ENCODE data around the gene SMIM24. TPM values are rescaled to one million over a fixed set of nuclear protein-coding genes. Genes with fewer than 3 reads are reported as not detected.

SMIM24 gene
- total and polyA plus RNA-seq, 9 of the 15 experiments (the other 6 are each of a cell fraction or from before 2014, with no cell fraction given) = 0.45 to 12.3 (median 1.4) TPM; not detected in 1

GRCh38 chr19:3519126-3519525, 38.8 kb upstream of the SMIM24 start:
- no TSS peak for BruUV-seq (replicated peaks)
- Histone ChIP-seq H2AFZ (ENCODE audit: low read depth, low read length) (no peak overlapping the region), H3K27ac (ENCODE audit: extremely low read depth, low read depth, low read length) (no peak overlapping the region), H4K20me1 (replicated peaks; ENCODE audit: control insufficient read depth, insufficient read depth, low read length) (peaks cover 23% of the 10 kb centered on the region), H3K79me2 (ENCODE audit: control insufficient read depth, insufficient read depth, low read length) (peaks cover 74% of the 10 kb centered on the region), H3K4me1 (replicated peaks in 1 of 2; ENCODE audit: control insufficient read depth in 2 of 2, insufficient read depth in 2 of 2, low read length in 2 of 2) (peaks cover 19 to 78% of the 10 kb centered on the region in 2 experiments), H3K9me1 (ENCODE audit: control insufficient read depth, insufficient read depth, low read length) (peaks cover 4% of the 10 kb centered on the region), H3K9ac (ENCODE audit: insufficient read depth in 1 of 2, low read depth in 2 of 2, low read length in 2 of 2) (peak overlapping the region in 1 of 2 experiments; percentile 88; a peak in 2 of 4 replicates), H3K4me3 (no peak overlapping the region), H3K9me3 (replicated peaks; ENCODE audit: control insufficient read depth, insufficient read depth, low read depth, low read length) (no peaks in the 10 kb centered on the region), H3K4me2 (ENCODE audit: insufficient read depth, low read length) (no peak overlapping the region), H3K36me3 (ENCODE audit: control insufficient read depth, insufficient read depth, low read length) (peaks cover 32% of the 10 kb centered on the region; the same call in 1 of the 3 replicates), H3K27me3 (ENCODE audit: control insufficient read depth in 2 of 2, insufficient read depth in 2 of 2, low read length in 2 of 2) (no peaks in the 10 kb centered on the region)
- WGBS (ENCODE audit: insufficient coverage, low coverage, missing lambda C conversion rate) = 83% methylated on average over 9 of the region's 18 CpGs
- in situ Hi-C loops (cut with MboI) (no loop called here), intact Hi-C loops (cut with micrococcal nuclease) (no loop called here)
- no peak for FAIRE-seq
- DNase-seq (ENCODE audit: extremely low read depth in 1 of 4, low spot score in 3 of 4) = no peak
- CTCF ChIA-PET (ENCODE audit: low intra/inter-chr PET ratio) = no interaction called here
- ATAC-seq = no peak
- POLR2A ChIA-PET = interaction anchor here (0.6 to 0.9 kb wide), 3 partner anchors 9 to 621 kb away, joined by 3 read pairs; no protein-coding TSS in a partner anchor
- TF ChIP-seq NFYB (IDR thresholded peaks at IDR 0.05; ENCODE audit: extremely low read depth, insufficient read length) = no peak
- no peak for TF ChIP-seq ZNF449 (CRISPR knock-in tag; IDR thresholded peaks at IDR 0.05)
- peak; percentile 21; the same call in 1 of the 2 replicates for TF ChIP-seq ZBTB33 (CRISPR knock-in tag; IDR thresholded peaks at IDR 0.05)
